ENCODE results near the gene ZFAND6. TPM values are rescaled to one million over a fixed set of nuclear protein-coding genes. Genes with fewer than 3 reads are reported as not detected.

ZFAND6 gene
- total and polyA plus RNA-seq, 10 of the 15 experiments (the other 5 are each of a cell fraction or from before 2014, with no cell fraction given): 78.9 to 179 (median 135) TPM

GRCh38 chr15:80121546-80121945 is 62.1 kb downstream of the ZFAND6 start:
- no peaks in the 10 kb centered on the region for H3K27me3 ChIP-seq (replicated peaks in 1 of 2; ENCODE audit: control insufficient read depth in 2 of 2, insufficient read depth in 2 of 2, low read length in 1 of 2)
- H3K9ac ChIP-seq (ENCODE audit: control insufficient read depth, insufficient read depth, low read length): no peak overlapping the region
- ChIA-PET CTCF (interaction anchor here (1.4 kb wide), 1 partner anchor 10 kb away, joined by 3 read pairs; no protein-coding TSS in a partner anchor), SMC1A (ENCODE audit: uncharacterized antibody, unreplicated experiment) (interaction anchor here (1.0 kb wide), 1 partner anchor 30 kb away, joined by 3 read pairs; no protein-coding TSS in a partner anchor), POLR2A (no interaction called here), RAD21 (ENCODE audit: unreplicated experiment) (no interaction called here)
- WGBS (ENCODE audit: insufficient coverage, insufficient replicate concordance, low lambda C conversion rate, missing lambda C conversion rate): 75% methylated on average over 4 of the region's 4 CpGs
- H3K79me2 ChIP-seq (ENCODE audit: control insufficient read depth, insufficient read depth, low read length): peaks cover 16% of the 10 kb centered on the region
- BruUV-seq (replicated peaks): no TSS peak
- no peaks in the 10 kb centered on the region for H3K4me1 ChIP-seq (ENCODE audit: control insufficient read depth, insufficient read depth, low read length)
- no peak overlapping the region for H2AFZ ChIP-seq (ENCODE audit: control insufficient read depth, low read depth, low read length)
- no peaks in the 10 kb centered on the region for H4K20me1 ChIP-seq (ENCODE audit: control insufficient read depth, insufficient read depth)
- FAIRE-seq: no peak
- H3K4me2 ChIP-seq (ENCODE audit: control insufficient read depth, insufficient read depth): no peak overlapping the region
- no peak overlapping the region for H3K4me3 ChIP-seq
- ATAC-seq: no peak
- H3K27ac ChIP-seq (ENCODE audit: control insufficient read depth, insufficient read depth): no peak overlapping the region
- DNase-seq (ENCODE audit: low read depth, low spot score): no peak
- intact Hi-C loops (cut with micrococcal nuclease; ENCODE audit: unreplicated experiment) (no loop called here), in situ Hi-C loops (cut with MboI) (no loop called here)
- H3K9me3 ChIP-seq (replicated peaks; ENCODE audit: control insufficient read depth, insufficient read depth, low read length): no peaks in the 10 kb centered on the region
- peaks cover 4 to 16% of the 10 kb centered on the region in 2 experiments for H3K36me3 ChIP-seq (ENCODE audit: control insufficient read depth in 2 of 2, insufficient read depth in 2 of 2, low read length in 1 of 2)
- TF ChIP-seq SP1 (IDR thresholded peaks at IDR 0.05; ENCODE audit: low read depth, low read length) (no peak), ZBTB33 (IDR thresholded peaks at IDR 0.05) (no peak), ZNF274 (IDR thresholded peaks at IDR 0.05; ENCODE audit: insufficient read depth, insufficient read length) (no peak), ZNF207 (IDR thresholded peaks at IDR 0.05; ENCODE audit: borderline replicate concordance) (no peak), CBX5 (IDR thresholded peaks at IDR 0.05; ENCODE audit: low read depth) (no peak), NR2F1 (conservative IDR thresholded peaks at IDR 0.05) (no peak), SPI1 (IDR thresholded peaks at IDR 0.05; ENCODE audit: borderline replicate concordance, insufficient read depth, low read depth, low read length) (no peak), RELA (IDR thresholded peaks at IDR 0.05; ENCODE audit: borderline replicate concordance, partially characterized antibody) (no peak), TBL1XR1 (IDR thresholded peaks at IDR 0.05; ENCODE audit: low read depth, low read length) (no peak), ZSCAN29 (IDR thresholded peaks at IDR 0.05) (no peak), EP300 (IDR thresholded peaks at IDR 0.05; ENCODE audit: borderline replicate concordance in 1 of 2, control insufficient read depth in 1 of 2, low read depth in 2 of 2, low read length in 2 of 2) (no peak), CTCF (IDR thresholded peaks at IDR 0.05 in 2 of 3, conservative IDR thresholded peaks at IDR 0.05 in 1 of 3; ENCODE audit: control insufficient read depth in 2 of 3, extremely low read depth in 1 of 3, insufficient read depth in 1 of 3, low read depth in 3 of 3, low read length in 3 of 3) (no peak), E4F1 (IDR thresholded peaks at IDR 0.05; ENCODE audit: borderline replicate concordance, partially characterized antibody) (no peak)

Measured in GM12878 (cell line).